D721Med (cell line): ENCODE measurements around the gene ZNF440.
"Not testable (repeated sequence)": the region's sequence is repeated elsewhere in the genome, so short reads cannot be mapped to it uniquely, and the experiment has no call there.

Source experiments
- DNase-seq: peaks from one replicate; pipeline ENCODE4 v3.0.0; 2011; ENCODE audit warnings: low spot score; ENCODE audit not compliant: insufficient read length
- FAIRE-seq: peaks from 2 replicates; lab custom pipeline; 2011; peaks lifted over from hg19 to GRCh38; lab: Jason Lieb, UNC
- CTCF ChIP-seq: IDR thresholded peaks from 2 replicates; pipeline ENCODE4 v1.5.1; 2012; ENCODE audit warnings: mild to moderate bottlenecking, control low read depth; ENCODE audit not compliant: insufficient read depth; ENCODE audit errors: missing control alignments

The ZNF440 gene

GRCh38 chr19:11798391-11799330 is 15.4 kb upstream of the ZNF440 start, which contains the start of gene ZNF491:
TSS of gene ZNF491 (plus strand) at chr19:11798523. CDS start at chr19:11805954, 7,431 bp downstream.
- FAIRE-seq, result peak; percentile 88
- no peak for TF ChIP-seq CTCF
- peak; percentile 90 for DNase-seq

GRCh38 chr19:11806354-11807098 is 7.5 kb upstream of the ZNF440 start:
- DNase-seq (no peak), FAIRE-seq (no peak)
- TF ChIP-seq CTCF, result no peak

GRCh38 chr19:11807099-11807380 is 7.0 kb upstream of the ZNF440 start:
- FAIRE-seq, result no peak

DNA sequence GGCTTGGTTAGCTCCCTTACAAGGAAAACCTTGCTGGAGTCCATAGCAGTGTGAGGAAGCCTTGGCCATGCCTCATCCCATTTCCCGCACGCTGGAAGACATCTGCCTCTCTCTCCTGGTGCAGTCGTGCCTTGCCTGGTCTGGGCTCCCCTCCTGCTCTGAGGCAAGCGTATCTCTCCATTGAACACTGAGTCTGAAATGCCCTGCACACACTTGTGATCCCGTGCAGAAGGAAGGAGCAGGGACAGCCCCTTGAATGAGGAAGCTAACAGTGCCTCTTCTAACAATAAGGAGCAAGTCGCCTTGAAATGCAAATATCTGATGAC is 407 bp upstream of the ZNF440 start:
- FAIRE-seq (no peak), DNase-seq (no peak)
- no peak for TF ChIP-seq CTCF

More at GRCh38 chr19:11807099-11807380, 7.0 kb upstream of the ZNF440 start:
- TF ChIP-seq CTCF, result no peak
- DNase-seq, result no peak

GRCh38 chr19:11814700-11815035 is 595 bp downstream of the ZNF440 start:
- no peak for DNase-seq
- no peak for TF ChIP-seq CTCF
- no peak for FAIRE-seq

- FAIRE-seq, result no peak
- no peak for DNase-seq
- TF ChIP-seq CTCF, result no peak
Observed at GRCh38 chr19:11821474-11822109, 7.5 kb downstream of the ZNF440 start.

- not testable (repeated sequence) for FAIRE-seq
Observed at GRCh38 chr19:11828957-11829876, 15.1 kb downstream of the ZNF440 start.

More at GRCh38 chr19:11828957-11829876, 15.1 kb downstream of the ZNF440 start:
- DNase-seq, result not testable (repeated sequence)
